ENCODE data around the gene OOSP3.

OOSP3 gene

GRCh38 chr11:59943997-59944714 lies 65.6 kb downstream of the OOSP3 start:
- in situ Hi-C loops (cut with MboI; ENCODE audit: low sequenced_read_pairs), result no loop called here

- in situ Hi-C loops (cut with MboI; ENCODE audit: low sequenced_read_pairs), result no loop called here
Measured at GRCh38 chr11:59944720-59945119, 66.1 kb downstream of the OOSP3 start.
